ENCODE data around the gene ADA.

DNA sequence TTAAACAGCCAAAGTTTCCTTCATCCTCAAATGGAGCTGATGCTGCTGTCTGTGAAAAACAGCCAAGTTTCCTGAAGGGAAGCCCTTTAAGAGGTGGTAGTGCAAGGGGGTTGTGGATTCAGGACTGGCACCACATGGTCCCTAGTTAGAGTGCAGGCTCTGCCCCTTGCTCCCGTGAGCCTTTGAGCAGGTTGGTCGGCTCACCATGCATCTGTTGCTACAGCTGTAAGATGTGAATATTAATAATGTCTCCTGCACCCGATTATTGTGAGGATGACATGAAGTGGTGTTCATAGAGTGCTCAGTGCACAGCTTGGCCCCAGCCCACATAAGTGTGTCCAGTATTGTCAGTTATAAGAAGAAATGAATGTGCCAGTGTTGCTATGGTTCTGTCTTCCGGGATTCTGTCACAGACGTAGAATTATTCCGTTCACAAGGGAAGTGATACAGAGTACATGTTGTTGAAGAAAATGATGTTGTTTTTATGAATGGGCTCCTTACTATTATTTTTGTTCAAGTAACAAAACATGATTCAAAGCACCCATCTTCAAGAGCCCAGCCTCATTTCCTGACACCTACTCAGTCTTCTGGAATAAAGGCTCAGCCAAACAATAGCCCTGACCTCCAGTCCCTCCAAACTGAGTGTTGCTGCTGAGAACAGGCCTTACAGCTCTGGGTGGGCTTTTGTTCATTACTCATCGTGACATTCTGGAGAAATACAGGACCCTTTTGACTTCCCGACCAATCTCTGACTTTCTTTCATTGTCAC, 72.0 kb downstream of the ADA start:
- TF ChIP-seq POLR2AphosphoS5 (IDR thresholded peaks at IDR 0.05; ENCODE audit: low read depth, low read length) (no peak), FOXP2 (optimal IDR thresholded peaks at IDR 0.05; ENCODE audit: borderline replicate concordance, extremely low read depth, extremely low read length, insufficient read depth) (no peak), SIN3A (IDR thresholded peaks at IDR 0.05; ENCODE audit: borderline replicate concordance, insufficient read depth, low read length) (peak; percentile 27; the same call in 1 of the 2 replicates), REST (IDR thresholded peaks at IDR 0.05; ENCODE audit: insufficient read depth in 1 of 2, low read depth in 2 of 2, low read length in 2 of 2) (no peak), TAF1 (IDR thresholded peaks at IDR 0.05; ENCODE audit: borderline replicate concordance, insufficient read depth, low read length) (no peak)

All from PFSK-1 (cell line).